GM21381 (cell line): ENCODE data around the gene MAST4.

ENCODE experiments used
- ATAC-seq: cut with Tn5 transposase; IDR thresholded peaks from one replicate; pipeline ENCODE4 v1.9.1; 2021; ENCODE audit warnings: mild to moderate bottlenecking, moderate library complexity; ENCODE audit not compliant: unreplicated experiment

MAST4 gene

GRCh38 chr5:66829826-66830225, 233.6 kb downstream of the MAST4 start:
- no peak for ATAC-seq

- no peak for ATAC-seq
Observed at GRCh38 chr5:66830636-66831035, 234.4 kb downstream of the MAST4 start.

GRCh38 chr5:66839636-66840185, 243.5 kb downstream of the MAST4 start:
- no peak for ATAC-seq

- ATAC-seq = peak; percentile 99
Observed at GRCh38 chr5:66840511-66841013, 244.4 kb downstream of the MAST4 start.

- no peak for ATAC-seq
Observed at GRCh38 chr5:66841264-66841663, 245.1 kb downstream of the MAST4 start.

- no peak for ATAC-seq
Observed at GRCh38 chr5:66842540-66842939, 246.3 kb downstream of the MAST4 start.

- no peak for ATAC-seq
Observed at GRCh38 chr5:66843065-66843464, 246.9 kb downstream of the MAST4 start.

- no peak for ATAC-seq
Observed at GRCh38 chr5:66848749-66849641, 252.8 kb downstream of the MAST4 start.

GRCh38 chr5:66849803-66850202, 253.6 kb downstream of the MAST4 start:
- ATAC-seq = no peak

- ATAC-seq = no peak
Observed at GRCh38 chr5:66850354-66851075, 254.3 kb downstream of the MAST4 start.

GRCh38 chr5:66851306-66851705, 255.1 kb downstream of the MAST4 start:
- no peak for ATAC-seq

GRCh38 chr5:66854416-66854815, 258.2 kb downstream of the MAST4 start:
- no peak for ATAC-seq

- no peak for ATAC-seq
Observed at GRCh38 chr5:66856041-66856805, 260.0 kb downstream of the MAST4 start.

GRCh38 chr5:66859526-66859925, 263.3 kb downstream of the MAST4 start:
- ATAC-seq = no peak

- ATAC-seq = no peak
Observed at GRCh38 chr5:66860199-66860975, 264.2 kb downstream of the MAST4 start.

- ATAC-seq = no peak
Observed at GRCh38 chr5:66861402-66861801, 265.2 kb downstream of the MAST4 start.

GRCh38 chr5:66862020-66862419, 265.8 kb downstream of the MAST4 start:
- ATAC-seq = no peak

- ATAC-seq = no peak
Observed at GRCh38 chr5:66863243-66864170, 267.3 kb downstream of the MAST4 start.
